ENCODE results near the gene DPYSL5.
"Not testable (repeated sequence)": the region's sequence is repeated elsewhere in the genome, so short reads cannot be mapped to it uniquely, and the experiment has no call there.

The DPYSL5 gene

DNA sequence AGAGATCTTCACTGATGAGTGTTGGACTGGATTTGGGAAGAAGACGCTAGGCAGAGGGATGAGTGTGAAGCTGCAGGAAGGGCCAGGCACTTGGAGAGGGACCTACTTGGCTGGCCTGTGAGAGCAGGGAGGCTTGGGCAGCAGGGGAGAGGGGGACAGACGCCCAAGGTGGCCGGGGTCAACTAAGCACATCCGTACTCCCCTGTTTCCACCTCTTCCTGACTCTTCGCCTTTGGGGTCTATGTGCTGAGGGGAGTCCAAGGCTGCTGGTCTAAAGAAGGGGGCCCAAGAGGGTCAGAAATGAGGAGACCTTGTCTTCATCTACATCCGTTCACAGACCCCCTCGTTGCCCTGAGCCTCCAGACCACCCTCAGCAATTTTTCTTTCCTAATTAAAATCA is 16.7 kb downstream of the DPYSL5 start:
- DNase-seq = no peak
- intact Hi-C loops (cut with DNase I) = no loop called here

GRCh38 chr2:26870585-26871095 is 22.7 kb downstream of the DPYSL5 start:
- intact Hi-C loops (cut with DNase I) = no loop called here
- no peak for DNase-seq

GRCh38 chr2:26873286-26873983 is 25.5 kb downstream of the DPYSL5 start:
- intact Hi-C loops (cut with DNase I) = no loop called here
- no peak for DNase-seq

- intact Hi-C loops (cut with DNase I) = no loop called here
- no peak for DNase-seq
These were observed 26.6 kb downstream of the DPYSL5 start for GRCh38 chr2:26874514-26874913.

DNA sequence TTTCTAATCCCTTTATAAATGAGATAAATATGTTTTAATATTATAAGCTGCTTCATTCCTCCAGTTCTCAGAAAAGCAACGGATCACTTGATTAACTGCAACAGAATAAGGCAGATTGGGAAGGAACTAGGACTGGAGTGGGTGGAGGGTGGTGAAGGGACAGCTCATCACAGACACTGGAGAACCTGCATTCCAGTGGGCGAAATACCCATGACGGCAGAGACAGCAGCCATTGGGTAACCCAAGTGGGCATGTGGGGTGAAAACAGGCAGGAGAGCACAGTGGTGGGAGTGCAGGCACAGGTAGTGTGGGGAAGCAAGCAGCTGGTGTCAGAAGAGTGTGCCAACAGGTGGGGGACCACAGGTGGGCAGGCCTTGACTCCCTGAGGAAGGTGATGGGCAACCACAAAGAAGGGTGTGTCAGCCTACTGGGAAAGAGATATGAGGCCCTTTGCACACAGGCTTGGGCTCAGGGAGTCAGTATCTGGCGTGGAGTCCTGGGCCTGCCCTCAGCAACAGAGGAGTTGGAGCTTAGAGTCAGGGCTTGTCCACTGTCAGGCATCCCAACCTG is 27.2 kb downstream of the DPYSL5 start:
- intact Hi-C loops (cut with DNase I) = no loop called here
- DNase-seq = no peak

GRCh38 chr2:26875808-26876207 is 27.9 kb downstream of the DPYSL5 start:
- intact Hi-C loops (cut with DNase I) = no loop called here
- DNase-seq = no peak

DNA sequence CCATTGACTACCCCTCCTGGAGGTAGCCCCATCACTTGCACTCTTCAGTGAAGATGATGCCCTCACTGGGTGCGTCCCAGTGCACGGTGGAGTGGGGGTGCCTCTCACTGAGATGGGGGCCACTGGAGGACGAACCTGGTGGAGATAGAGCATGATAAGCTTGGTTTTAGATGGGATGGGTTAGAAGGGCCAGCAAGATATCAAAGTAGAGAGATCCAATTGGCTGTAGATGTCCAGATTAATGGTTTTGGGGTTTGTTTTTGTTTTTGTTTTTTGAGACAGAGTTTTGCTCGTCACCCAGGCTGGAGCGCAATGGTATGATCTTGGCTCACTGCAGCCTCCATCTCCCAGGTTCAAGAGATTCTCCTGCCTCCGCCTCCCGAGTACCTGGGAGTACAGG is 28.3 kb downstream of the DPYSL5 start:
- no peak for DNase-seq
- intact Hi-C loops (cut with DNase I) = no loop called here

DNA sequence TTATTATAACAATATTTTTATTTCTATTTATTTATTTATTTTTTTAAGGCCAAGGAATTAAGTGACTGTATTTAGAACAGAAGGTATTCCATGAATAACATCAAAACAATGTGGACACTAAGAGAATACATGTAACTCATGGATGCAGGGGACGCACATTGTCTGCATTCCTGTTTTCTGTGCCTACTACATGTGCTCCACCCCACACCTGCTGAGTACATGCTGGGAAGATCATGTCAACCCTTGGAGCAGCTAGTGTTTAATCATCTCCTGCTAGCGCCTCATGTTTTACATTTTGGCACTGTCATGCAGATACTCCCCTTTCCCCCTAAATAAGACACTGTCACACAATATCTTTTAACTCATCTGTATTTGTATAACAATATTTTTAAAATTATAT is 29.3 kb downstream of the DPYSL5 start:
- intact Hi-C loops (cut with DNase I) = no loop called here
- no peak for DNase-seq

DNA sequence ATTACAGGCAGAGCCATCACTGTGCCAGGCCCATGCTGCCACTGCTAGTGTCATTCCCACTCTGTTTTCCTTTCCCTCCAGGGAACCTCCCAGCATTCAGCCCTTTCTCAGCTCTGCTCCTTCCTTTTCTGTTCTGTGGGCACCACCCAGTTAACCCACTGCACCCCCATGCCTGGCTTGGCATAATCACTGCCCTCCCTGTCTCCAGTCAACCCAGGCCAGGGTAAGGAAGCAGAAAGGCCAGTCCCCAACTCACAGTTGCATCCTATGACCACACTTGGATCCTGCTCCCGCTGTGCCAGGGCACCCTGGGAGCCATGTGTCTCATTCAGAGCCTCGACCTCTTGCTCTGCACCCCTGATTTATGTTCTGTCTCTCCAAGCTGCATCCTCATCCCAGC is 32.2 kb downstream of the DPYSL5 start:
- DNase-seq = no peak
- intact Hi-C loops (cut with DNase I) = no loop called here

DNA sequence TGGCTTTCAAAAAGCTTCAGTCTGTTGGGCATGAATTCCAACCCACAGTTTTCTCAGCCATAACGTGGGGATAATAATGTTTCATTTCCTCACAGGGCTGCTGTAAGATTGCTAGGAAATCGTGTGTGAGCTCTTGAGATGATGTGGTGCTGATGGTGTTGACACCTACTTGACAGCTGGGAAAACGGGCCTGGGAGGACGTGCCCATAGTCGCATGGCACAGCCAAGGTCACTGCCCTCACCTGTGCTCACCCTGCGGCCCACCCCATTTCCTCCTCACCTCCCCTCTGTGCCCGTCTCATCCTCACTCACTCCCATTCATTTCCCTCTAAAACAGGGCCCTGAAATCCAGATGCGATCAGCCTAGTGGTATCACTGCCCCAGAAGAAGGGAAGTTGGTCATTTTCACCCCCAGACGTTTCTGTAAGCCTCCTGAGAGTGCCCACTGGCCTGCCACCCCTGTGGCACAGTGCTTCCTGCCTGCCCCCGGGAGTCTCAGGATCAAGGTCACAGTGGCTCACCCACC is 33.0 kb downstream of the DPYSL5 start:
- DNase-seq = no peak
- intact Hi-C loops (cut with DNase I) = no loop called here

DNA sequence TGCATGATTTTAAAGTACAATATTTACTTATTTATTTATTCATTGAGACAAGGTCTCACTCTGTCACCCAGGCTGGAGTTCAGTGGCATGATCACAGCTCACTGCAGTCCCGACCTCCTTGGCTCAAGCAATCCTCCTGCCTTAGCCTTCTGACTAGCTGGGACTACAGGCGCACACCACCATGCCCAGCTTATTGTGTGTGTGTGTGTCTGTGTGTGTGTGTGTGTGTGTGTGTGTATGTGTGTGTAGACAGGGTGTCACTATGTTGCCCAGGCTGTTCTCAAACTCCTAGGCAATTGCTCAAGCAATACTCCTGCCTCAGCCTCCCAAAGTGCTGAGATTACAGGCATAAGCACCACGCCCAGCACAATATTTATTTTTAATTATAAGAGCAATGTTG is 34.3 kb downstream of the DPYSL5 start:
- DNase-seq; intact Hi-C loops (cut with DNase I): not testable (repeated sequence)

- intact Hi-C loops (cut with DNase I) = no loop called here
- DNase-seq = no peak
These were observed 36.0 kb downstream of the DPYSL5 start for GRCh38 chr2:26883956-26884355.

DNA sequence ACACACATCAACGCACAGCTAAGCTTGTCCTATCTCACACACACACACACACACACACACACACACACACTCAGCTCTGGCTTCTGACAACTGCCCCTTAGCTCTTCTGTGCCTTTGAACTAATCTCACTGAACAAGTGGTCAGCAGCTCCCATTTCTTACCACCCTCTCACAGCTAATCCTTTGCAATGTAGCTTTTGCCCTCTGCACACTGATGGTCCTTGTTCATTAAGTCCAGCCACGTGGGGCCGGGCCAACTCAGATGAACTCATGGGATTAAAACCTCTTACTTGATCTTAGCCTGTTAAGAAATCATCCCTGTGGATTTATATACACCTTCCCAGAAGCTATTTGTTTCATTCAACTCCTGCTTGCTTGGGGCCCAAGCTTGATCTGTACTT is 36.6 kb downstream of the DPYSL5 start:
- DNase-seq = no peak
- intact Hi-C loops (cut with DNase I) = no loop called here

DNA sequence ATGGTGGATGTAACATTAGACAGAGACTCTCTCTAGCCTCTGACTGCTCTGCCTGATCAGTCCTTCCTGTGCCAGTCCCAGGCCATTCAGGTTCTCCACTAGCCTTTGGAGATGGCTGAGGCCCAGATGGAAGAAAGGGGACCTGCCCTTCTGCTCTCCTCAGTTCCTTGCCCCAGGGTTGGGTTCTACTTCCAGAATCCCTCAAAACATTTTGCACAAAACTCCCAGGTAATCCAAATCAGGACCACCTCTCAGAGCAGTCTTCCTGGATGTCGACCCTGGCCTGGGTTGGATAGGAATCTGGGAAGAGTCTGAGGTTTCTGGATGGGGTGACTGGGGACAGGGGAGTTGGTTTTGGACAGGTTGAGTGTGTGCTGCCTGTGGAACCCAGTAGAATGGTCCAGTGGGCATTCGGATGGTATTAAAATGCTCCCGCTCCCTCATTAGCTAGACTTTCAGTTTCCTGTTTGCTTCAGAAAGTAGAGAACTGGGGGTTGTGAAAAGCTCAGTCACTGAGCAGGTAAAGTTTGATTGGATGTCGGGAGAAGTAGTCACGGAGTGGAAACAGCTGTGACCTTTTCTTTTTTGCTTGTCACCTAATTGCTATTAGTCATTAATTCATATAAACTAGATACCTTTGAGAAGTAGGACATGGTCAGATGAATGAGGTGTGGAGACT is 37.9 kb downstream of the DPYSL5 start:
- DNase-seq = no peak
- intact Hi-C loops (cut with DNase I) = no loop called here

- intact Hi-C loops (cut with DNase I) = no loop called here
- no peak for DNase-seq
These were observed 38.8 kb downstream of the DPYSL5 start for GRCh38 chr2:26886736-26887135.

- peak in 1 of 10 donors; percentile 30 for DNase-seq
- intact Hi-C loops (cut with DNase I) = no loop called here
These were observed 39.2 kb downstream of the DPYSL5 start for GRCh38 chr2:26887151-26887550.

DNA sequence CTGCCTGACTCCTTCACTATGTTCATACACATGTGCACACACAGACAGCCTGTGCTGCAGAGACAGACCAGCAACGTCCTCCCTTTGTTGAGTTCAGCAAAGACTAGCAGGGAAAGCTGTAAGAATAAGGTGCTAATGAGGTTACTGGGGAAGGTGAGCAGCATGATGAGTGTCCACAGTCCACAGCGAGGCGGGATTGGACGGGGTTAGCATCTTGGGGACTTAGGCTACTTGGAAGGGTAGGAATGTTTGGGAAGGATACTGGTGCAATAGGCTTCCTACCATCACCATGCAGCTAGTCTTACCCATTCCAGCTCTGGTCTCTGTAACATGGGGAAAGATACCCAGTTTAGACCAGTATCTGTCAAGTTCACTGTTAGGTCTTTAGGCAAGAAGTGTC is 41.9 kb downstream of the DPYSL5 start:
- DNase-seq = peak in 1 of 10 donors; percentile 45
- intact Hi-C loops (cut with DNase I) = no loop called here

GRCh38 chr2:26890341-26891000 is 42.5 kb downstream of the DPYSL5 start:
- intact Hi-C loops (cut with DNase I) = no loop called here
- DNase-seq = no peak

DNA sequence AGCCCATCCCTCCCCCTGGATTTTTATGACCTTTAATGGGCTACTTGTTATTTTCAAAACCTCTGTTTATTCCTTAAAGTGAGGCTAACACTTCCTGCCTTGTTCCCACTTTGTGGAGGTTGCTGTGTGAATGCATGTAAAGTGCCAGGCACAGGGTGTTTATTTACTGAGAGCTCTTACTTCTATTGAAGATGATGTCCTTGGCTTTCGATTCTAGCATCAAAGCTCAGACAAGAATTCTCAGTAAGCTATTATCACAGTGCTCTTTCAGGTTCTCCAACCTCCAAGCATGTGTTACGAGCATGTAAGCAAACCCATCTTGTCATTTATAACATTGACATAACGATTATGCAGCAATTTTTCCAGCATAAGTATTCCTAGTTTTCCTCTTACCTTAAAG is 44.2 kb downstream of the DPYSL5 start:
- no peak for DNase-seq
- intact Hi-C loops (cut with DNase I) = no loop called here

- peak in 1 of 10 donors; percentile 26 for DNase-seq
- intact Hi-C loops (cut with DNase I) = no loop called here
These were observed 45.1 kb downstream of the DPYSL5 start for GRCh38 chr2:26892922-26893524.

DNA sequence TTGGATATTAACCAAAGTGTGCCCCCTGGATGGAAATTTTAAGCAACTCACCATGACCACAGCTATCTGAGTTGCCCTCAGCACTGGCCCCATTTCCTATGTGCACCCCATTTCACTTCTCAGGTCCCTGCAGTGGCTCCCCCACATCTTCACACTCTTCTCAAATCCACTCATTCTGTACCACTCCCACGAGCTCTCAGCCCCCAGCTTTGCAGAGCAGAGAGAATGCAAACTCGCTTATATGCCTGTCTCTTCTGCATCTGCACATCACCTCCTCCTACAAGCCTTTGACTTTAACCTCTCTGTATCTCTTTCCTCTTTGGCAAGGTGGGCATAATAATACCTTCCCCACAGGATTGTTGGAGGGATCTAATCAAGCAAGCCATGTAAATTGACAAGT is 46.2 kb downstream of the DPYSL5 start:
- no peak for DNase-seq
- intact Hi-C loops (cut with DNase I) = no loop called here
